Suppressor macrophage treated with lipopolysaccharide for 1 hour (primary cell): ENCODE measurements around the gene KCTD3.

Experiments used
- DNase-seq, 3 donors: peaks; one replicate each; pipeline ENCODE4 v3.0.0-alpha.2; 2020 to 2022

Gene KCTD3

DNA sequence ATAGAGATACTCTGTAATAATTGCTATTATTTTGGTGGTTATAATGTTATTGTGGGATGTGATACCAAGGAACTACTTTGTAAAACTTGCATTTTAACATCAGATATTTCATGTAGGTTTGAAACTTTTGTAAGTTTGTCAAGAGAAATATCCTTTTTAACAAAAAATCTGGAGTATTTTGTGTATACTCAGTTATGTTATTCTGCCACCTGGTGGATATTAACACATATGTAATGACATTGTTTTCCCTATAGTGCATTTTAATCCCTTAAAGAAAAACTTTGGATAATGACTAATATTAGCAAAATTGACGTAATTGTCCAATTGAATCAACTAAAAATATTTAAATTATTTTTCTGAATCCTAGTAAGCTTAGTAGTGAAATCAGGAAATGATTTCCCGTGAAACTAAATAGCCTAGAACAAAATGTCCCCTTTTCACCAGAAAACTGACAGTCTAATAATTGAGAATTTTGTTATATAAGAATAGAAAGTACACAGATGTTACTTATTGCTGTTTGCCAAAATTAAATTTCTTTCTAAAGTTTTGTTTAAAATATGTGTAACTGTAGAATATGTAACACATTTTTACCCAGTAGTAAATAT is 39.6 kb downstream of the KCTD3 start:
- DNase-seq: peak; percentile 5 to 49 (median 42)

DNA sequence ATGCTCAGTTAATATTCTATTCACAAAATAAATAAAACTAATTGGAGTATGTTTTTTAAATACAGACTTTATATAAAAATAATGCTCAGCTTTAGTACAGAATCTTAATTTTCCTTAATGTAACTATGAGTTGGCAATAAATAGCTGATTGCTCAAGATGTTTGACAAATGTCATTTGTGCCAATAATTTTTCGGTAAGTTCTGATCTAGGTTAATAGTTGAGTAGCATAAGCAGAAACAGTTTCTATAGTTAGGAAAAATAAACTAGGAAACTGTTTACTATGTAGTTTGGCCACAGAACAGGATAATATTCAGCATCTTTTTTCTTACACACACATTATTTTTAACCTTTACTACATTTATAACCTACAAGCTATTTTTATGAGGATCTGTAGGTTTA is 40.3 kb downstream of the KCTD3 start:
- no peak for DNase-seq

GRCh38 chr1:215608646-215609045 is 41.5 kb downstream of the KCTD3 start:
- DNase-seq: no peak

DNA sequence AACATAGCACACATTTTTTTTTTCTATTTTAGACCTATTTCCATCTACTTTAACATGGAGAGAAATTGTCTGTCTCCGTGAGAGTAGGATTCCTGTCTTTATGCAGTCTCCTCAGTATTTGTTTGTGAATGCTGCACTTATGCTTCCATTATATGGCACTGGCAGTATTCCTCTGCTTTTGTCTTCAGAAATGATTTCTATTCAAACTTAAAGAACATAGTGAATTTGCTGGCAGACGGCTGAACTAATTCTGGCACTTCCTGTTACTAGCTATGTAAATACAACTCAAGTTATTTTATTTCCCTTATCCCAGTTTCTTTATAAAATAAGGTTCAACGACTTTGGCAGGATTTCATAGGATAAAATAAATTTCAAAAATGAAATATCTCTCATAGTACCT is 45.3 kb downstream of the KCTD3 start:
- DNase-seq: no peak

DNA sequence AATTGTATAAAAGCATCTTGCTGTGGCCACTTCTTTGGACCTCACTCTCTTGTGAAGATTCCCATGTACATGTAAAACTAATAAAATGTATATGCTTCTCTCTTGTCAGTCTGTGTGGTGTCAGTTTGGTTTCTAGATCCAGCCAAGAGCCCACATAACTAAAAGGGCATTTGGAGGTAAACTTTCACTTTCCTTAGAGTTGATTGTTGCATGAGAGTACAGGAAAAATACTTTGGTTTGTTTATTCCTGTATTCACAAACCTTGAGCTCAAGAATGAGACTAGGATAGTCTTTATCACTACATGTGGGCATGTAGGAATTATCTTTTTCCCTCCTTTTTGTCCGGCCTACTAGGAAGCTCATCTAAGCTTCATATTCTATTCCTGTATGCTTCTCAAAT is 50.9 kb downstream of the KCTD3 start:
- no peak for DNase-seq

DNA sequence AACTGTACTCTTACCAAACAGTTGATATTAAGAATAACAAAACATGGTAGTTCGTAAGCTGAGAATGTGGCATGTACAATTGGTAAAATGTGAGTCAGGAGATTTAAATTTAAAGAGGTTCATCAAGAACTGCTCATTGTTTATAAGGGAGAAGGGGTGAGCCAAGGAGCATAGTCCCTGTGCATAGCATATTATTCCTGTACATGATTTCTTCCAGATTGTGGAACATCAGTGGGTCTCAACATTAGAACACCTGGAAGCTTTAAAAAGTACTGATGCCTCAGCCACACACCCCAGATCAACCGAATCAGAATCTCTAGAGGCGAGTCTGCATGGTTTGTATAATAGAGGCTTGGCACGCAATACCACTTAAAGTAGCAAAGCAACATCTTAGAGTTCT is 56.1 kb downstream of the KCTD3 start:
- no peak for DNase-seq

GRCh38 chr1:215625949-215626348 is 58.8 kb downstream of the KCTD3 start:
- no peak for DNase-seq

DNA sequence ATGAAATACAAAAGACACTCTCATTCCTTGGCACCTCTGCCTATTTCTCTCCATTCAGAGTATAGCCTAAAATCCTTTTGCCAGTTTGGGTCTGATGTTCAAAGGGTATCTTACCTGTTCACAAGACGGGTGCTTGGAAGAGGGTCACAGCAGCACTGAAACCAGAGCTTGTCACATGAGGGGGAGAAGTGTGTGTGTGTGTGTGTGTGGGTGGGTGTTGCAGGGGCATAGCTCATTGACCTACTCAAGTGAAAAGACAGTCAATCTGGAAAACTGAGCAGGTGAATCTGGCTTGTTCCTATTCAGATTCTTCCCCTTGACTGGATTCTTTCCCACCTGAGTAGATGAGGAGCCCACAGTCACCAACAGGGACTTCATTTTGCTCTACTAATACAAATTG is 63.9 kb downstream of the KCTD3 start:
- DNase-seq: no peak

GRCh38 chr1:215631489-215631888 is 64.4 kb downstream of the KCTD3 start:
- DNase-seq: peak in 2 of 3 donors; percentile 7 to 22

GRCh38 chr1:215635827-215636226 is 68.7 kb downstream of the KCTD3 start:
- DNase-seq: no peak

GRCh38 chr1:215636258-215636965 is 69.3 kb downstream of the KCTD3 start:
- DNase-seq: no peak

GRCh38 chr1:215637041-215637573 is 70.0 kb downstream of the KCTD3 start:
- no peak for DNase-seq

DNA sequence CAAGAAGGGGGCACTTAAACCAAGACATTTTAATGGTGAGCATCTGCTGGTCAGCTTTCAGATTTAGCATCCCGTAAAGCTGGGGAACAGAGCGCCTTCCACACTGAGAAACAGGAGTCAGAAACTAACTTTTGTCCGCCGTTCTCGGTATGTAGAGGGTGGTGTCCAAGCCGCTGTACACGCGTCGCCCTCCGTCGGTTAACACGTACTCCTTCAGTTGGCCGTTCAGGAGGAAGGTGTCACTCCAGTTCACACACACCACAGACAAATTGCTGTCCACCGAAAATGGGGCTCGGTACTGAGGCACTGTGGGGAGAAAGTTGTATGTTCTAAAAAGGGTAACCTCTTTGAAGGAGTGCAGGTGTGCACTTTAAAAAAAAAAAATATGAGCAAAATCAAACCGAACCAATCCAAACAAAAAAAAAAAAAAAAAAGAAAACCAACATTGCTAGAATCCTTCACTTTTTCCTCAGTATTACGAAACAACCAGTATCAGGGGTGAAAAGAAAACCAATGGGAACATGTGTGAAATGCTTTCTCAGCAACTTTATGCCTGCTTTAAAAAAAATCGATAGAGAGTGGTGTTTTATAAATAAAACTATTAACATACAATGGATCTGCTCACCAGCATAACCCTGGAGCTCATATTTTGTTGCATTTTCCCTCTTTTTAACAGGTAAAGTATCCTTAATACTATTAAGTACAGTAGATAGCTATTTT is 73.5 kb downstream of the KCTD3 start:
- DNase-seq: no peak

DNA sequence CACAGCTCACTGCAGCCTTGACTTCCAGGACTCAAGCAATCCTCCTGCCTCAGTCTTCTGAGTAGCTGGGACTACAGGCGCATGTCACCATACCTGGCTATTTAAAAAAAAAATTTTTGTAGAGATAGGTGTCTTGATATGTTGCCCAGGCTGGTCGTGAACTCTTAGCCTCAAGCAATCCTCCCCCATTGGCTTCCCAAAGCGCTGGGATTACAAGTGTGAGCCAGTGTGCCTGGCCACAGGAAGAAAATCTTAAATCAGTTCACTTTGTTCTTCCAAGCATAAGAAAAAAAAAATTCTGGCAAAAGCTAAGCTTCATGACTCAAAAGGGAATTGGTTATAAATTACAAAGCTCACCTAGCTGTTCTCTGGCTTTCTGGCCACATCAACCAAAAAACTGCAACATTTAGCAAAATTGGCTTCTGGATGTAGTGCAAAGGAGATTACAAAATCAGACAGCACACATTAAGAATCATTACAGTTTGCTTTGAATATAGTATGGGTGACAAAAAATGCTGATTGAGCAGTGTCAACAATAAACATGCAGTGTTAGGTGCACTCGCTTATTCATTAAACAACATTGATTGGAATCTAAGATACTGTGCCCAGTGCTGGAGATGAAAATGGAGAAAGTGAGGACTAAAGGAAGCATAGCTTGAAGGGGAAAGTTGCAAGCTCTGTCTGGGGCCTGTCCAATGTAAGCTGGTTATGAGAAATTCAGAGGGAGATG is 76.7 kb downstream of the KCTD3 start:
- DNase-seq: no peak

- no peak for DNase-seq
Measured at GRCh38 chr1:215645182-215645581, 78.1 kb downstream of the KCTD3 start.

- DNase-seq: no peak
Measured at GRCh38 chr1:215645861-215646260, 78.8 kb downstream of the KCTD3 start.

DNA sequence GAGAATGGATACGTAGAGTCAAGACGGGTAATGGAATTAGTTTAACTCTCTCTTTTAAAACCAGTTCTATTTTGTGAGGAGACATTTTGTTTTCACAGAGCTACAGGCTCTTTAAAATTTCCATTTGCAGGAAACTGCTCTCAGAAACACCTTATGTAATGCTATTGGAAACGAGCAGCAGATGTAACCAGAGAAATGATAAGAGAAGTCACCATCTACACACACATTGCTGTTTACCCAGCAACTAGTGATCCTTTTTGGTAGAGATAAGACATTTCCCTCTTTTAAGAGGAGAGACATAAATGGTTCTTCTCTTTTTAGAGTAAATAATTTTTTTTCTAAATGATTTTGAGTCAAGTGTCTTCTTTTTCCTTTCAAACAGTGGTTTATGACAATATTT is 80.6 kb downstream of the KCTD3 start:
- DNase-seq: no peak

GRCh38 chr1:215648957-215649356 is 81.9 kb downstream of the KCTD3 start:
- DNase-seq: no peak

DNA sequence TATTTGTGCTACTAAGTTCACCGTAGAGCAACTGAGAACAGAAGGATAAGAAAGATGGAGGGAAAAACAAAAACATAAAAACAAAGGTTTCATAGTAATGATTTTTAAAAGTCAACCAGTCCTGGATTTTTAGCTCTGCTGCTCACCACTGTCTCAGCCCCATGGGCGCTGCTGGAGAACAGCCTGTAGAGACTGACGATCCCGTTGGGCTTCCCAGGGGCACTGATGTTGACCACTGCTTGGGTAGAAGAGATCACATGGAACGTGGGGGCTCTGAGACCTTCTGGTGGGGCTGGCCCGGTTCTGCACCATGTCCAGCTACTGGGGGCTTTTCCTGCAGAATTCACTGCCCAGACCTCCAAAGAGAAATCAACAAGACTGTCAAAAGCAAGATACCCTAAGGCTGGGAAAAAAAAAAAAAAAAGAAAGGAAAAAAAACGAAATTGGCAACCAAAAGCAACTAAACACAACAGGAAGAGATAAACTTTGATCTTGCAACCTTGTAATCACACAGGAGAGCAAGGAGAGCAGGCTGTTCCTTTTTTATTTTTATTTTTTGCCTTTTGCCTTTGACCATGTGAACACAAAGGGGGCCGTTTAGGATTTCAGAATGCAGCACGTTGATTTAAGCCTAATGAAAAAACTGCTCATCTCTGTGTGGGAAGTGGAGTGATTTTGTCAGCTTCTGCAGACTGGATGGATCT is 83.5 kb downstream of the KCTD3 start:
- DNase-seq: no peak

DNA sequence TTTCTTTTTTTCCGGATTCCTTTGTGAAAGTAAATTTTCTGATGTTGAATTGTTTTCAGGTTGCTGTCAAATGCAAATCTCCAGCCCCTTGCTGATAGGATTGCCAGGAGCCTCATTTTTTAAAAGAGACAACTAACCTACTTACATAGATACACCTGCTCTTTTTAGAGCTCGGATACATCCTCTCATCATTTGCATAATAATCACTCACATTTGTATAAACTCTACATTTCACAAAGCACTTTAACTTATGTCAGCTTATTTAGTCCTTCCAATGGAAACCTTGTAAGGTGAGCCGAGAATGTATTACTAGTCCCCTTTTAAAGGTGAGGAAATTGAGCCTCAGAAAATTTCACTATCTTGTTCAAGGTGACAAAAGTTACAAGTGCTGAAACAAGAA is 84.8 kb downstream of the KCTD3 start:
- DNase-seq: no peak

DNA sequence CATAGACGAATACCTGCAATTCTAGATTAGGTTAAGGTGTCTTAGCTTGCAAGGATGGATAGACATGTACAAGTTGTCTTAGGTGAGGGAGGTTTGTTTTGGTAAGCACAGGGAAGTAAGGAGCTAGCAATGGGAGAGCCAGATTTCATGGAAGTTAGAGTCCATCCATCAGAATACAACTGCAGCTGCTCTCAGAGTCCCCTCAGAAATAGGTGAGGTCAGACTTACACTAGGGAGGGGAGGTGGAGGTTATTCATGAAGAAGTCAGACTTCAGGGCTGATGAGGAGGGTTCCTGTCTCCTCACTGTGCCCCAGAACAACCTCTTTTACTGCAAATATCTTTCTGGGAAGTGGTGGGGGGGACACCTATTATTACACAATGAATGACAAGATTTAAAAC is 85.3 kb downstream of the KCTD3 start:
- DNase-seq: no peak

GRCh38 chr1:215657047-215657446 is 89.9 kb downstream of the KCTD3 start:
- no peak for DNase-seq

GRCh38 chr1:215660259-215660658 is 93.2 kb downstream of the KCTD3 start:
- no peak for DNase-seq
